Suprapubic skin (tissue), 3 donors: ENCODE measurements around the gene FHL2.

Source experiments
- EP300 ChIP-seq: sonication (generic); formaldehyde crosslinking; IDR thresholded peaks from one replicate; pipeline ENCODE4 v1.6.1; 2017; ENCODE audit warnings: antibody characterized with exemption
- POLR2A ChIP-seq, 2 donors: fragments of 450-650 bp; IDR thresholded peaks; one replicate each; pipeline ENCODE4 v1.6.1; 2017; ENCODE audit warnings: antibody characterized with exemption in 2 of 2, mild to moderate bottlenecking in 2 of 2, moderate library complexity in 2 of 2
- TF ChIP-seq, protein P1 (sequence below), 2 donors: fragments of 200-600 bp in 1 of 2; fragments of 450-650 bp in 1 of 2; sonication (generic) in 1 of 2; IDR thresholded peaks; one replicate each; pipeline ENCODE4 v1.5.1; 2016 to 2019; ENCODE audit warnings: antibody characterized with exemption in 2 of 2, mild to moderate bottlenecking in 1 of 2, moderate library complexity in 1 of 2

DNA sequence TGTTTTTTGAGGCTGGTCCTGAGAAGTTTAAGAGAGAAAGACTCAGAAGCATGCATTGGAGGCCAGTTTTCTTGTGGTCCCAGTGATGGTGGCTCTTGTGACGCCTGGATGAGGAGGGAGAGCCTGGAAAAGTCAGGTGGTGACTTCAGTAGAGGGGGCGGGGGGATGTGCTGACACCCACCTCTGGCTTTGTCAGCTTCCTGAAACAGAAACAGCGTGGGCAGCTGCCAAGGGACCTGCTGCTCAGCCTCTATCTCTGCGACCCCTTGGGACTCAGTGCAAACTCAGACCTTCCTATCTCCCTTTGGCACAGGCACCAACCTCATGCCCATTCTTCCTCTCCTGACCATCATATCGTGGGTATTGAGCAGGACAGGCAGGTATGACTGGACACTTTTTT lies 75.7 kb downstream of the FHL2 start:
- TF ChIP-seq, protein P1, sequence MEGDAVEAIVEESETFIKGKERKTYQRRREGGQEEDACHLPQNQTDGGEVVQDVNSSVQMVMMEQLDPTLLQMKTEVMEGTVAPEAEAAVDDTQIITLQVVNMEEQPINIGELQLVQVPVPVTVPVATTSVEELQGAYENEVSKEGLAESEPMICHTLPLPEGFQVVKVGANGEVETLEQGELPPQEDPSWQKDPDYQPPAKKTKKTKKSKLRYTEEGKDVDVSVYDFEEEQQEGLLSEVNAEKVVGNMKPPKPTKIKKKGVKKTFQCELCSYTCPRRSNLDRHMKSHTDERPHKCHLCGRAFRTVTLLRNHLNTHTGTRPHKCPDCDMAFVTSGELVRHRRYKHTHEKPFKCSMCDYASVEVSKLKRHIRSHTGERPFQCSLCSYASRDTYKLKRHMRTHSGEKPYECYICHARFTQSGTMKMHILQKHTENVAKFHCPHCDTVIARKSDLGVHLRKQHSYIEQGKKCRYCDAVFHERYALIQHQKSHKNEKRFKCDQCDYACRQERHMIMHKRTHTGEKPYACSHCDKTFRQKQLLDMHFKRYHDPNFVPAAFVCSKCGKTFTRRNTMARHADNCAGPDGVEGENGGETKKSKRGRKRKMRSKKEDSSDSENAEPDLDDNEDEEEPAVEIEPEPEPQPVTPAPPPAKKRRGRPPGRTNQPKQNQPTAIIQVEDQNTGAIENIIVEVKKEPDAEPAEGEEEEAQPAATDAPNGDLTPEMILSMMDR (IDR thresholded peaks at IDR 0.05): no peak
- TF ChIP-seq EP300 (no peak), POLR2A (IDR thresholded peaks at IDR 0.05) (no peak)
